ENCODE results near the gene SPIN1.

The SPIN1 gene

GRCh38 chr9:88429595-88430430 is 41.6 kb downstream of the SPIN1 start:
- H3K9me3 ChIP-seq (ENCODE audit: severe bottlenecking): no peaks in the 10 kb centered on the region
- H3K27me3 ChIP-seq (ENCODE audit: insufficient read depth, low read depth, severe bottlenecking): no peaks in the 10 kb centered on the region
- DNase-seq: no peak
- peaks cover 65% of the 10 kb centered on the region for H3K36me3 ChIP-seq
- no peak overlapping the region for H3K4me3 ChIP-seq (ENCODE audit: low read depth, low read length)
- no peak overlapping the region for H3K27ac ChIP-seq
- TF ChIP-seq, protein P1, sequence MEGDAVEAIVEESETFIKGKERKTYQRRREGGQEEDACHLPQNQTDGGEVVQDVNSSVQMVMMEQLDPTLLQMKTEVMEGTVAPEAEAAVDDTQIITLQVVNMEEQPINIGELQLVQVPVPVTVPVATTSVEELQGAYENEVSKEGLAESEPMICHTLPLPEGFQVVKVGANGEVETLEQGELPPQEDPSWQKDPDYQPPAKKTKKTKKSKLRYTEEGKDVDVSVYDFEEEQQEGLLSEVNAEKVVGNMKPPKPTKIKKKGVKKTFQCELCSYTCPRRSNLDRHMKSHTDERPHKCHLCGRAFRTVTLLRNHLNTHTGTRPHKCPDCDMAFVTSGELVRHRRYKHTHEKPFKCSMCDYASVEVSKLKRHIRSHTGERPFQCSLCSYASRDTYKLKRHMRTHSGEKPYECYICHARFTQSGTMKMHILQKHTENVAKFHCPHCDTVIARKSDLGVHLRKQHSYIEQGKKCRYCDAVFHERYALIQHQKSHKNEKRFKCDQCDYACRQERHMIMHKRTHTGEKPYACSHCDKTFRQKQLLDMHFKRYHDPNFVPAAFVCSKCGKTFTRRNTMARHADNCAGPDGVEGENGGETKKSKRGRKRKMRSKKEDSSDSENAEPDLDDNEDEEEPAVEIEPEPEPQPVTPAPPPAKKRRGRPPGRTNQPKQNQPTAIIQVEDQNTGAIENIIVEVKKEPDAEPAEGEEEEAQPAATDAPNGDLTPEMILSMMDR (IDR thresholded peaks at IDR 0.05; ENCODE audit: low read depth, low read length): no peak

- DNase-seq: no peak
- Histone ChIP-seq H3K4me3 (ENCODE audit: low read depth, low read length) (no peak overlapping the region), H3K27ac (no peak overlapping the region), H3K36me3 (peaks cover 68% of the 10 kb centered on the region), H3K27me3 (ENCODE audit: insufficient read depth, low read depth, severe bottlenecking) (no peaks in the 10 kb centered on the region), H3K9me3 (ENCODE audit: severe bottlenecking) (no peaks in the 10 kb centered on the region)
- TF ChIP-seq, protein P1 (IDR thresholded peaks at IDR 0.05; ENCODE audit: low read depth, low read length): no peak
These were observed 45.5 kb downstream of the SPIN1 start for GRCh38 chr9:88433583-88434255.

DNA sequence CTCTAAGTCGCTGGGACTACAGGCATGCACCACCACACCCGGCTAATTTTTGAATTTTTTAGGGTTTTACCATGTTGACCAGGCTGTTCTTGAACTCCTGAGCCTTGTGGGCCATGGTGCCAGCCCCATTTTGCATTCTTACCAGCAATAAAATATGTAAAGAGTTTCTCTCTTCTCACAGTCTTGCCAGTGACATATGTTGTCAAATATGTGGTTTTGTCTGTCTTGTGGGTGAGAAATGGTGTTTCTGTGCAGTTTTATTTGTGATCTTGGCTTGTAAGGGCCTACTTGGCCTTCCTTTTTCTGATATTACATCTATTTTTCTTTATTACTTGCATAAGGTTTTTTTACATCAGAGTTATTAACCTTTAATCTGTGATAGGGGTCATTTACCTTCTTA is 47.1 kb downstream of the SPIN1 start:
- no peaks in the 10 kb centered on the region for H3K27me3 ChIP-seq (ENCODE audit: insufficient read depth, low read depth, severe bottlenecking)
- H3K36me3 ChIP-seq: peaks cover 55% of the 10 kb centered on the region
- no peak overlapping the region for H3K27ac ChIP-seq
- TF ChIP-seq, protein P1 (IDR thresholded peaks at IDR 0.05; ENCODE audit: low read depth, low read length): no peak
- H3K9me3 ChIP-seq (ENCODE audit: severe bottlenecking): no peaks in the 10 kb centered on the region
- no peak overlapping the region for H3K4me3 ChIP-seq (ENCODE audit: low read depth, low read length)
- DNase-seq: no peak

GRCh38 chr9:88436379-88436778 is 48.1 kb downstream of the SPIN1 start:
- Histone ChIP-seq H3K9me3 (ENCODE audit: severe bottlenecking) (no peaks in the 10 kb centered on the region), H3K27me3 (ENCODE audit: insufficient read depth, low read depth, severe bottlenecking) (no peaks in the 10 kb centered on the region), H3K36me3 (peaks cover 55% of the 10 kb centered on the region), H3K4me3 (ENCODE audit: low read depth, low read length) (no peak overlapping the region), H3K27ac (no peak overlapping the region)
- TF ChIP-seq, protein P1 (IDR thresholded peaks at IDR 0.05; ENCODE audit: low read depth, low read length): no peak
- DNase-seq: no peak

GRCh38 chr9:88437210-88438146 is 49.2 kb downstream of the SPIN1 start:
- Histone ChIP-seq H3K4me3 (ENCODE audit: low read depth, low read length) (no peak overlapping the region), H3K9me3 (ENCODE audit: severe bottlenecking) (no peaks in the 10 kb centered on the region), H3K36me3 (peaks cover 53% of the 10 kb centered on the region), H3K27ac (no peak overlapping the region), H3K27me3 (ENCODE audit: insufficient read depth, low read depth, severe bottlenecking) (no peaks in the 10 kb centered on the region)
- TF ChIP-seq, protein P1 (IDR thresholded peaks at IDR 0.05; ENCODE audit: low read depth, low read length): no peak
- no peak for DNase-seq
